Right lobe of liver (tissue), 4 donors: ENCODE measurements around the gene ZNFX1.

Experiments
- CTCF ChIP-seq, 4 donors: fragments of 200-600 bp in 3 of 4; fragments of 450-650 bp in 1 of 4; IDR thresholded peaks; one replicate each; pipeline versions ENCODE4 v1.5.1 to v1.8.0; 2016 to 2022; ENCODE audit warnings: antibody characterized with exemption in 4 of 4, mild to moderate bottlenecking in 2 of 4
- POLR2A ChIP-seq: fragments of 450-650 bp; IDR thresholded peaks from one replicate; pipeline ENCODE4 v1.6.1; 2017; ENCODE audit warnings: antibody characterized with exemption, mild to moderate bottlenecking
- donor health status: DM: no; HTN: no; CAD: no.
- donor health status: DM: no; HTN: no; CAD: no.
- donor health status: DM: no; HTN: yes; CAD: no.

GRCh38 chr20:49297605-49298530, 20.0 kb upstream of the ZNFX1 start:
- TF ChIP-seq CTCF (IDR thresholded peaks at IDR 0.05) (no peak), POLR2A (no peak)
